ENCODE results near the gene ALKBH6. TPM values are rescaled to one million over a fixed set of nuclear protein-coding genes. Genes with fewer than 3 reads are reported as not detected.

Gene ALKBH6
- total and polyA plus RNA-seq, 2 of the 13 experiments (the other 11 are each of a cell fraction or from before 2014, with no cell fraction given): 13.7 to 18.1 TPM

DNA sequence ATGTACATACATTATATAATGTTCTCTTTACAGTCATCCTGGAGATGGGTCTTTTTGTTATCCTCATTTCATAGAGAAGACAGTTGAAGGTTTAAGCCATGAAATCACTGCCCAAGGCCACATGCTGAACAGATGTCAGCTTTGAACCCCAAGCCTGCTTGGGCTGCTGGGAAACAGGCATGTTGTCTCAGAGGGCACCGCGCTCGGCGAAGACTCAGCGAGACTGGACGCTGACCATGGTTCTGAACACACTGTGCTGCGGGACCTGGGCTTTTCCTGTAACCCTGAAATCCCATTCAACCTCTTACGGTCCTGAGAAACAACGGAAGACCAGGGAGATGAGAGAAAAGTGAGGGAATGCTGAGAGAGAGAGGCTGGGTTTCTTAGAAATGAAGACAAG lies 50.5 kb downstream of the ALKBH6 start (continued):
- TF ChIP-seq ISX (CRISPR knock-in tag; conservative IDR thresholded peaks at IDR 0.05) (peak; percentile 84; the same call in 1 of the 2 replicates), HDAC1 (CRISPR knock-in tag; IDR thresholded peaks at IDR 0.05) (0 out of 2 replicates have a peak, but pooled peaks have one; percentile 20), ZNF652 (CRISPR knock-in tag; IDR thresholded peaks at IDR 0.05; ENCODE audit: borderline replicate concordance, low read depth) (peak; percentile 26; the same call in 1 of the 2 replicates), SUZ12 (IDR thresholded peaks at IDR 0.05; ENCODE audit: low read depth, low read length) (no peak), GZF1 (CRISPR knock-in tag; IDR thresholded peaks at IDR 0.05) (no peak), ZNF530 (CRISPR knock-in tag; IDR thresholded peaks at IDR 0.05; ENCODE audit: low read depth) (0 out of 2 replicates have a peak, but pooled peaks have one; percentile 66), ZNF263 (CRISPR knock-in tag; IDR thresholded peaks at IDR 0.05) (peak; percentile 64; the same call in 1 of the 2 replicates), KDM6A (CRISPR knock-in tag; IDR thresholded peaks at IDR 0.05; ENCODE audit: low read depth) (no peak), ZNF709 (CRISPR knock-in tag; IDR thresholded peaks at IDR 0.05) (no peak), ZNF207 (IDR thresholded peaks at IDR 0.05; ENCODE audit: borderline replicate concordance) (no peak), MIER2 (CRISPR knock-in tag; IDR thresholded peaks at IDR 0.05) (peak; percentile 99), DNMT3B (CRISPR knock-in tag; conservative IDR thresholded peaks at IDR 0.05) (peak; percentile 90), RFX5 (IDR thresholded peaks at IDR 0.05; ENCODE audit: low read depth, low read length) (no peak), ZBTB8A (CRISPR knock-in tag; IDR thresholded peaks at IDR 0.05; ENCODE audit: borderline replicate concordance, low read depth) (no peak), MED8 (CRISPR knock-in tag; IDR thresholded peaks at IDR 0.05; ENCODE audit: insufficient replicate concordance) (no peak), SMARCE1 (IDR thresholded peaks at IDR 0.05; ENCODE audit: borderline replicate concordance) (no peak), ZNF12 (CRISPR knock-in tag; IDR thresholded peaks at IDR 0.05) (0 out of 2 replicates have a peak, but pooled peaks have one; percentile 43), SRSF9 (IDR thresholded peaks at IDR 0.05; ENCODE audit: borderline replicate concordance, insufficient read depth, low read depth, low read length, poor library complexity, severe bottlenecking) (no peak), ZNF234 (CRISPR knock-in tag; conservative IDR thresholded peaks at IDR 0.05) (no peak), MAZ (IDR thresholded peaks at IDR 0.05; ENCODE audit: borderline replicate concordance, low read depth, low read length) (no peak), MAZ (CRISPR knock-in tag; IDR thresholded peaks at IDR 0.05; ENCODE audit: low read depth) (no peak), PCBP2 (optimal IDR thresholded peaks at IDR 0.05; ENCODE audit: low read depth, low read length, poor library complexity, severe bottlenecking) (no peak)
- TF ChIP-seq, protein P1, sequence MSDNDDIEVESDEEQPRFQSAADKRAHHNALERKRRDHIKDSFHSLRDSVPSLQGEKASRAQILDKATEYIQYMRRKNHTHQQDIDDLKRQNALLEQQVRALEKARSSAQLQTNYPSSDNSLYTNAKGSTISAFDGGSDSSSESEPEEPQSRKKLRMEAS (IDR thresholded peaks at IDR 0.05): peak; percentile 43
- TF ChIP-seq, protein P2, sequence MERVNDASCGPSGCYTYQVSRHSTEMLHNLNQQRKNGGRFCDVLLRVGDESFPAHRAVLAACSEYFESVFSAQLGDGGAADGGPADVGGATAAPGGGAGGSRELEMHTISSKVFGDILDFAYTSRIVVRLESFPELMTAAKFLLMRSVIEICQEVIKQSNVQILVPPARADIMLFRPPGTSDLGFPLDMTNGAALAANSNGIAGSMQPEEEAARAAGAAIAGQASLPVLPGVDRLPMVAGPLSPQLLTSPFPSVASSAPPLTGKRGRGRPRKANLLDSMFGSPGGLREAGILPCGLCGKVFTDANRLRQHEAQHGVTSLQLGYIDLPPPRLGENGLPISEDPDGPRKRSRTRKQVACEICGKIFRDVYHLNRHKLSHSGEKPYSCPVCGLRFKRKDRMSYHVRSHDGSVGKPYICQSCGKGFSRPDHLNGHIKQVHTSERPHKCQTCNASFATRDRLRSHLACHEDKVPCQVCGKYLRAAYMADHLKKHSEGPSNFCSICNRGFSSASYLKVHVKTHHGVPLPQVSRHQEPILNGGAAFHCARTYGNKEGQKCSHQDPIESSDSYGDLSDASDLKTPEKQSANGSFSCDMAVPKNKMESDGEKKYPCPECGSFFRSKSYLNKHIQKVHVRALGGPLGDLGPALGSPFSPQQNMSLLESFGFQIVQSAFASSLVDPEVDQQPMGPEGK (CRISPR knock-in tag; IDR thresholded peaks at IDR 0.05): 0 out of 2 replicates have a peak, but pooled peaks have one; percentile 32
- TF ChIP-seq, protein P3, sequence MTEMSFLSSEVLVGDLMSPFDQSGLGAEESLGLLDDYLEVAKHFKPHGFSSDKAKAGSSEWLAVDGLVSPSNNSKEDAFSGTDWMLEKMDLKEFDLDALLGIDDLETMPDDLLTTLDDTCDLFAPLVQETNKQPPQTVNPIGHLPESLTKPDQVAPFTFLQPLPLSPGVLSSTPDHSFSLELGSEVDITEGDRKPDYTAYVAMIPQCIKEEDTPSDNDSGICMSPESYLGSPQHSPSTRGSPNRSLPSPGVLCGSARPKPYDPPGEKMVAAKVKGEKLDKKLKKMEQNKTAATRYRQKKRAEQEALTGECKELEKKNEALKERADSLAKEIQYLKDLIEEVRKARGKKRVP (CRISPR knock-in tag; IDR thresholded peaks at IDR 0.05): no peak
- TF ChIP-seq, protein P4, sequence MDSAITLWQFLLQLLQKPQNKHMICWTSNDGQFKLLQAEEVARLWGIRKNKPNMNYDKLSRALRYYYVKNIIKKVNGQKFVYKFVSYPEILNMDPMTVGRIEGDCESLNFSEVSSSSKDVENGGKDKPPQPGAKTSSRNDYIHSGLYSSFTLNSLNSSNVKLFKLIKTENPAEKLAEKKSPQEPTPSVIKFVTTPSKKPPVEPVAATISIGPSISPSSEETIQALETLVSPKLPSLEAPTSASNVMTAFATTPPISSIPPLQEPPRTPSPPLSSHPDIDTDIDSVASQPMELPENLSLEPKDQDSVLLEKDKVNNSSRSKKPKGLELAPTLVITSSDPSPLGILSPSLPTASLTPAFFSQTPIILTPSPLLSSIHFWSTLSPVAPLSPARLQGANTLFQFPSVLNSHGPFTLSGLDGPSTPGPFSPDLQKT (CRISPR knock-in tag; IDR thresholded peaks at IDR 0.05; ENCODE audit: borderline replicate concordance): no peak; the same call in 1 of the 2 replicates
- TF ChIP-seq, protein P5, sequence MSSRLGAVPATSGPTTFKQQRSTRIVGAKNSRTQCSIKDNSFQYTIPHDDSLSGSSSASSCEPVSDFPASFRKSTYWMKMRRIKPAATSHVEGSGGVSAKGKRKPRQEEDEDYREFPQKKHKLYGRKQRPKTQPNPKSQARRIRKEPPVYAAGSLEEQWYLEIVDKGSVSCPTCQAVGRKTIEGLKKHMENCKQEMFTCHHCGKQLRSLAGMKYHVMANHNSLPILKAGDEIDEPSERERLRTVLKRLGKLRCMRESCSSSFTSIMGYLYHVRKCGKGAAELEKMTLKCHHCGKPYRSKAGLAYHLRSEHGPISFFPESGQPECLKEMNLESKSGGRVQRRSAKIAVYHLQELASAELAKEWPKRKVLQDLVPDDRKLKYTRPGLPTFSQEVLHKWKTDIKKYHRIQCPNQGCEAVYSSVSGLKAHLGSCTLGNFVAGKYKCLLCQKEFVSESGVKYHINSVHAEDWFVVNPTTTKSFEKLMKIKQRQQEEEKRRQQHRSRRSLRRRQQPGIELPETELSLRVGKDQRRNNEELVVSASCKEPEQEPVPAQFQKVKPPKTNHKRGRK (CRISPR knock-in tag; IDR thresholded peaks at IDR 0.05): no peak

All from HepG2 (cell line).